HG02759 (cell line): ENCODE data around the gene RWDD1.
"Not testable (repeated sequence)": the region's sequence is repeated elsewhere in the genome, so short reads cannot be mapped to it uniquely, and the experiment has no call there.

Source experiments
- ATAC-seq: cut with Tn5 transposase; IDR thresholded peaks from one replicate; pipeline ENCODE4 v1.9.1; 2021; ENCODE audit warnings: mild to moderate bottlenecking, moderate library complexity; ENCODE audit not compliant: unreplicated experiment

RWDD1 gene

GRCh38 chr6:116560130-116560529 is 11.2 kb upstream of the RWDD1 start:
- ATAC-seq = no peak

- ATAC-seq = peak; percentile 56
Measured at GRCh38 chr6:116561377-116562018, 9.8 kb upstream of the RWDD1 start.

GRCh38 chr6:116562019-116562403 is 9.3 kb upstream of the RWDD1 start:
- ATAC-seq = no peak

- ATAC-seq = no peak
Measured at GRCh38 chr6:116562614-116563013, 8.7 kb upstream of the RWDD1 start.

- no peak for ATAC-seq
Measured at GRCh38 chr6:116563830-116564229, 7.5 kb upstream of the RWDD1 start.

- no peak for ATAC-seq
Measured at GRCh38 chr6:116564311-116564710, 7.0 kb upstream of the RWDD1 start.

- ATAC-seq = peak; percentile 68
Measured at GRCh38 chr6:116564921-116565872, 6.1 kb upstream of the RWDD1 start.

- no peak for ATAC-seq
Measured at GRCh38 chr6:116568111-116568510, 3.2 kb upstream of the RWDD1 start.

- ATAC-seq = no peak
Measured at GRCh38 chr6:116568821-116569755, 2.2 kb upstream of the RWDD1 start.

- ATAC-seq = no peak
Measured at GRCh38 chr6:116571683-116572000, 338 bp downstream of the RWDD1 start.

- ATAC-seq = no peak
Measured at GRCh38 chr6:116572162-116572561, 858 bp downstream of the RWDD1 start.

- ATAC-seq = no peak
Measured at GRCh38 chr6:116575227-116575626, 3.9 kb downstream of the RWDD1 start.

- no peak for ATAC-seq
Measured at GRCh38 chr6:116577486-116577885, 6.2 kb downstream of the RWDD1 start.

- ATAC-seq = no peak
Measured at GRCh38 chr6:116578335-116578734, 7.0 kb downstream of the RWDD1 start.

- ATAC-seq = no peak
Measured at GRCh38 chr6:116579143-116579542, 7.8 kb downstream of the RWDD1 start.

GRCh38 chr6:116580198-116580597 is 8.9 kb downstream of the RWDD1 start:
- ATAC-seq = no peak

- ATAC-seq = no peak
Measured at GRCh38 chr6:116586276-116586675, 15.0 kb downstream of the RWDD1 start.

- no peak for ATAC-seq
Measured at GRCh38 chr6:116586738-116587137, 15.4 kb downstream of the RWDD1 start.

- no peak for ATAC-seq
Measured at GRCh38 chr6:116595247-116595646, 23.9 kb downstream of the RWDD1 start.

- no peak for ATAC-seq
Measured at GRCh38 chr6:116596815-116597214, 25.5 kb downstream of the RWDD1 start.

- ATAC-seq = not testable (repeated sequence)
Measured at GRCh38 chr6:116603916-116604315, 32.6 kb downstream of the RWDD1 start.
